Upper lobe of left lung (tissue), 6 donors: ENCODE data around the gene D2HGDH. TPM values are rescaled to one million over a fixed set of nuclear protein-coding genes. Genes with fewer than 3 reads are reported as not detected.
"Not testable (repeated sequence)": the region's sequence is repeated elsewhere in the genome, so short reads cannot be mapped to it uniquely, and the experiment has no call there.

Experiments
- ATAC-seq, 2 donors: fragments of 200-7000 bp; cut with Tn5 transposase; one replicate each; pipeline ENCODE4 v1.9.1; 2022; ENCODE audit warnings: mild to moderate bottlenecking in 2 of 2, moderate library complexity in 2 of 2; ENCODE audit not compliant: low FRiP score in 2 of 2
- DNase-seq, 2 donors: peaks; one replicate each; pipeline ENCODE4 v3.0.0-alpha.2; 2019 to 2020
- H3K27ac ChIP-seq, 4 donors: fragments of 200-600 bp; sonication (generic); one replicate each; pipeline ENCODE4 v1.5.1; 2016 to 2019
- H3K27me3 ChIP-seq, 4 donors: fragments of 200-600 bp; sonication (generic); one replicate each; pipeline ENCODE4 v1.5.1; 2017 to 2019
- H3K36me3 ChIP-seq, 4 donors: fragments of 200-600 bp; sonication (generic); one replicate each; pipeline ENCODE4 v1.5.1; 2016 to 2019
- H3K4me1 ChIP-seq, 4 donors: fragments of 200-600 bp; sonication (generic); one replicate each; pipeline ENCODE4 v1.5.1; 2018 to 2019
- H3K4me3 ChIP-seq, 4 donors: fragments of 200-600 bp; sonication (generic); one replicate each; pipeline ENCODE4 v1.5.1; 2017 to 2019; ENCODE audit warnings: mild to moderate bottlenecking in 2 of 4, moderate library complexity in 1 of 4
- H3K9me3 ChIP-seq, 4 donors: fragments of 200-600 bp; sonication (generic); one replicate each; pipeline ENCODE4 v1.5.1; 2018 to 2019
- EP300 ChIP-seq, 4 donors: sonication (generic); formaldehyde crosslinking; IDR thresholded peaks; one replicate each; pipeline ENCODE4 v1.5.1; 2017; ENCODE audit warnings: antibody characterized with exemption in 4 of 4, control low read depth in 2 of 4
- POLR2A ChIP-seq, 4 donors: fragments of 450-650 bp; IDR thresholded peaks; one replicate each; pipeline ENCODE4 v1.5.1; 2016 to 2017; ENCODE audit warnings: antibody characterized with exemption in 4 of 4, mild to moderate bottlenecking in 2 of 4
- POLR2AphosphoS5 ChIP-seq, 2 donors: sonication (generic); formaldehyde crosslinking; IDR thresholded peaks; one replicate each; pipeline ENCODE4 v1.5.1; 2017; ENCODE audit warnings: antibody characterized with exemption in 2 of 2
- WGBS, 2 donors: methylation state at CpG; one replicate each; pipeline ENCODE4 v1.1.5; 2017 to 2018; 5-methylcytosine and 5-hydroxymethylcytosine counted together
- total RNA-seq, 6 donors: library from RNA; depleted of rRNA in 4 of 6; stranded (reverse); fragments of >200 nt in 4 of 6; gene quantifications; one replicate each; pipeline versions ENCODE4 v1.1.0 to v1.2.1, GENCODE V29; 2016 to 2021
- TF ChIP-seq, protein P1 (sequence below), 6 experiments: fragments of 450-650 bp in 4 of 6; fragments of 200-600 bp in 2 of 6; sonication (generic) in 2 of 6; IDR thresholded peaks; one replicate each; pipeline ENCODE4 v1.5.1; 2016 to 2019; ENCODE audit warnings: antibody characterized with exemption in 6 of 6
- donor health status: DM: no; HTN: no; CAD: no; lungs with moderate emphysema.
- donor health status: DM: no; HTN: yes; CAD: no; lungs with severe emphysema.

D2HGDH gene
- total RNA-seq, 6 donors from 2014 or later, result 12.5 to 155 (median 35.8) TPM

DNA sequence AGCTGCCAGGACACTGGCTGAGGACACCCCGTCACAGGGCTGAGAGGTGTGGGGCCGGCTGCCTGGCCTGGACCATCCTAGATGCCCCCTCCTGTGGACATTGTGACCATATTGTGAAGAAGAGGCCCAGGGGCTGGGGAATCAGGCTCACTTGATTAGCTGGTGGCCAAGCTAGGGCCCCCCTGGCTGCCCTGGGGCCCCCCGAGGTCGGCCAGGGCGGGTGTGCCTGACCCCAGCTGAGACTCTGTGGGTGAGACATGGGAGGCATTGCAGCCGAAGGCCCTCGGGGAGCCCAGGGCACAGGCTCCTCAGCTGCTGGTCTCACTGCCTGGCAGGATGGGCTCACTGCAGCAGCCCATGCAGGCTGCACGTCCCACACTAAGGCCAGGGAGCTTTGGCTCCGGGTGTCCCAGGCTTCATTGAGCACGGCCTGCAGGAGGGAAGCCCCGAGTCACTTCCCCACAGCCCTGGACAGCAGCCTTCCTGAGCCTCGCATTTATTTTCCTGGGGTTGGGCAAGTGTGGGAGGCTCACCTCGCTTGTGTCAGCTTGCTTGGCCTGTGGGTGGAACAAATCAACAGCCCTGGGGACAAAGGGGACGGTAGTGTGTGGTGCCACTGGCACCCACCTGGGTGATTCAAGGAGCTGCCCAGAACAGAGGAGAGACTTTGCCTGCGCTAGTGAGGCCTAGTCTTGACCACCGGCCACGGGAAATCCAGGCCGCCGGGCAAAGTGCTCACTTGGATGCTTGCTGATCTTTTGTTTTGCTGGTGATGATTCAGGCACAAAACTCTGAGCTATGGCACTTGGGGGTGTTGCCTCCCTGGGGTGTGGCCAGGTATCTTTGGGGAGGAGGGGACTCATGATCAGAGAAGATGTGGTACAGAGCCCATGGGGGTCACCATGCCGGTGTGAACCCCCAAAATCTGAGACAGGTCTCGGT lies 43.5 kb downstream of the D2HGDH start:
- WGBS, 2 donors, result 76 to 95% methylated on average over 3 to 21 of the region's 21 CpGs
- Histone ChIP-seq H3K27ac (no peak overlapping the region), H3K9me3 (peaks cover 0 to 6% (median 2%) of the 10 kb centered on the region in 4 donors), H3K4me1 (no peaks in the 10 kb centered on the region), H3K36me3 (no peaks in the 10 kb centered on the region), H3K27me3 (peaks cover 0 to 2% (median 0%) of the 10 kb centered on the region in 4 donors), H3K4me3 (no peak overlapping the region)
- ATAC-seq (no peak), DNase-seq (peak; percentile 17 to 74)
- TF ChIP-seq, protein P1, sequence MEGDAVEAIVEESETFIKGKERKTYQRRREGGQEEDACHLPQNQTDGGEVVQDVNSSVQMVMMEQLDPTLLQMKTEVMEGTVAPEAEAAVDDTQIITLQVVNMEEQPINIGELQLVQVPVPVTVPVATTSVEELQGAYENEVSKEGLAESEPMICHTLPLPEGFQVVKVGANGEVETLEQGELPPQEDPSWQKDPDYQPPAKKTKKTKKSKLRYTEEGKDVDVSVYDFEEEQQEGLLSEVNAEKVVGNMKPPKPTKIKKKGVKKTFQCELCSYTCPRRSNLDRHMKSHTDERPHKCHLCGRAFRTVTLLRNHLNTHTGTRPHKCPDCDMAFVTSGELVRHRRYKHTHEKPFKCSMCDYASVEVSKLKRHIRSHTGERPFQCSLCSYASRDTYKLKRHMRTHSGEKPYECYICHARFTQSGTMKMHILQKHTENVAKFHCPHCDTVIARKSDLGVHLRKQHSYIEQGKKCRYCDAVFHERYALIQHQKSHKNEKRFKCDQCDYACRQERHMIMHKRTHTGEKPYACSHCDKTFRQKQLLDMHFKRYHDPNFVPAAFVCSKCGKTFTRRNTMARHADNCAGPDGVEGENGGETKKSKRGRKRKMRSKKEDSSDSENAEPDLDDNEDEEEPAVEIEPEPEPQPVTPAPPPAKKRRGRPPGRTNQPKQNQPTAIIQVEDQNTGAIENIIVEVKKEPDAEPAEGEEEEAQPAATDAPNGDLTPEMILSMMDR (IDR thresholded peaks at IDR 0.05), result no peak
- TF ChIP-seq EP300 (IDR thresholded peaks at IDR 0.05), result no peak
- TF ChIP-seq POLR2A (IDR thresholded peaks at IDR 0.05), result no peak
- TF ChIP-seq POLR2AphosphoS5 (IDR thresholded peaks at IDR 0.05), result no peak

DNA sequence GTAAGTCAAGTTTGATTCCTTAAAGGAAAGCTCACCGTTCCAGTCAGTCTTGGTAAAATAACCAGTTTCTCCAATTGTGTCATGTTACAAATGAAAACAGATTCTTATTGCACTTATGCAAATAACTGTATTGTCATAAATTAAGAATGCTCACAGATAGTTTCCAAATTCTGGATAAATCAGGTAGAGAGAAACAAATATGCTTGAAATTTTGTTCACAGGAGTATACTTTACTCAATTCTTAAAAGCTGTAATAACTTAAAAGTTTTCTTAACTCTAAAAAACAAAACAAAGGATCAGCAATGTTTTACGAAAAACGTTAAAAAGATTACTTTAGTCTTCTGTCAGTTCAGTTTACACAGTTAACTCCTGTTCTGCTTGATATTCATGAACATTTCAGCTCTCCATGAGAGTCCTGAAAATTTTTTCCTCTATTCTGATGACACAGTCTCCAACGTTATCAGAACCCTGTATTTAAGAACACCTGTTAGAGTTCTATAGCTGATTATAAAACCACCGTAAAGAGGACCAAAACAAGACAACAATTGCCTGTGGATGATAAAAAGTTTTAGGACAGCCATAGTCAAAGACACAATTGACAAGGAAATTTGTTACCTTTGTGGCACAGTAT lies 46.6 kb downstream of the D2HGDH start:
- no peak for DNase-seq
- H3K36me3 ChIP-seq, result no peaks in the 10 kb centered on the region
- no peak overlapping the region for H3K27ac ChIP-seq
- 88 to 91% methylated on average over 5 of the region's 5 CpGs for WGBS, 2 donors
- TF ChIP-seq EP300 (IDR thresholded peaks at IDR 0.05), result no peak
- no peak for TF ChIP-seq POLR2AphosphoS5 (IDR thresholded peaks at IDR 0.05)
- TF ChIP-seq, protein P1 (IDR thresholded peaks at IDR 0.05), result no peak
- TF ChIP-seq POLR2A (IDR thresholded peaks at IDR 0.05), result no peak
- H3K4me3 ChIP-seq, result no peak overlapping the region
- no peaks in the 10 kb centered on the region for H3K4me1 ChIP-seq
- H3K27me3 ChIP-seq, result no peaks in the 10 kb centered on the region
- no peak for ATAC-seq
- H3K9me3 ChIP-seq, result peaks cover 0 to 6% (median 2%) of the 10 kb centered on the region in 4 donors

DNA sequence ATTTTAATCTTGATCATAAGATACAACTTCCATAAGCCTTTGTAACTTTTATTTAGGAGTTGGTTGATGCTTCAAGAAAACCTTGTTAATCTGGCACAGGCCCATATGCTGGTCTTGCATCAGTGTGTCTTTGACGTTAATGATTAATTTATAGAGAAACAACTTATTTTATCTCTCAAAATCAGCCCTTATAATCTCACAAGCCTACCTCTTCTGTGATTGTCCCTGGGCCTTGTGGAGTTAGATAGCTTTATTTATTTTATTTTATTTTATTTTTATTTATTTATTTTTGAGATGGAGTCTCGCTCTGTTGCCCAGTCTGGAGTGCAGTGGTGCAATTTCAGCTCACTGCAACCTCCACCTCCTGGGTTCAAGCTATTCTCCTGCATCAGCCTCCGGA lies 47.6 kb downstream of the D2HGDH start:
- WGBS, 2 donors, result 92 to 95% methylated on average over 3 of the region's 3 CpGs
- not testable (repeated sequence) for DNase-seq, H3K4me1 ChIP-seq, H3K27me3 ChIP-seq, H3K36me3 ChIP-seq, H3K27ac ChIP-seq, ATAC-seq, H3K4me3 ChIP-seq, H3K9me3 ChIP-seq

DNA sequence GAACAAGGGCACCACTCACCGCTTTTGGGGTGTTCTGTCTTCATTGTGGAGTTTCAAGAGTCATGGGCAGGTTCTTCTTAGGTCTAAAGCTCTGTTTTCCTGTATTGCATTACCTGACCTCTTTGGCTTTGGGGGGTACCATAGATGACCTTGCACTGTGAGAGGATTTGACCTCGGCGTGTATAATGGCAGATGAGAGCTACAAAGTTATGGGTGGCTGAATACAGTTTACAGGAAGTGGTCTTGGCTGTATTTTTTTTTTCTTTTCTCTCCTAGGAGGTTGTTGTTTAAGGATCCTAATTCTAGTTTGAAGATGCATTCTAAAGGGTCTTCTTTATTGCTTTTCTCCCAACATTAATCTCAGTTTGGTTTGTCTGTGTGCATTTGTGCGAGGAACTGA lies 53.7 kb downstream of the D2HGDH start:
- H3K27me3 ChIP-seq, result no peaks in the 10 kb centered on the region
- H3K4me3 ChIP-seq, result no peak overlapping the region
- no peaks in the 10 kb centered on the region for H3K4me1 ChIP-seq
- DNase-seq (no peak), ATAC-seq (no peak)
- TF ChIP-seq POLR2A (IDR thresholded peaks at IDR 0.05) (no peak), EP300 (IDR thresholded peaks at IDR 0.05) (no peak), POLR2AphosphoS5 (IDR thresholded peaks at IDR 0.05) (no peak)
- TF ChIP-seq, protein P1 (IDR thresholded peaks at IDR 0.05), result no peak
- H3K9me3 ChIP-seq, result no peaks in the 10 kb centered on the region
- 82 to 84% methylated on average over 4 of the region's 4 CpGs for WGBS, 2 donors
- H3K27ac ChIP-seq, result no peak overlapping the region
- H3K36me3 ChIP-seq, result no peaks in the 10 kb centered on the region

DNA sequence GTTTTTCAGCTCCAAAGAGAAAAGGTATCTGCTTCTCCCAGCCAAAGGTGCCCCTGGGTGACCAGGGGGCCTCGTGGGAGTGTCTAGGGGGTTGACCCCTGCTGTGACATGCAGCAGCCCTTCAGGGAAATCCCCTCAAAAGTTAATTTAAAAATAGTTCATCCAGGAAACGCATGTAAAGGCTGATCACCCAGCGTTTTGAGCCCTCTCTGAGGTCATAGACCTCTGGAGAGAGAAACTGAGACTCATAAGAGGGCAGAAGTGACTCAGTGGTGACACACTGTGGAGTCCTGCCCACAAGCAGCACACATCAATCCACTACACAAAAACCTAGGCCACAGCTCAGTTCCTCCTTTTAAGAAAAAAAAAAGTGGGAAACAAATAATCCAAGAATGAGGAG lies 54.1 kb downstream of the D2HGDH start:
- H3K36me3 ChIP-seq, result no peaks in the 10 kb centered on the region
- 30 to 34% methylated on average over 3 of the region's 3 CpGs for WGBS, 2 donors
- DNase-seq, result no peak
- H3K4me3 ChIP-seq, result no peak overlapping the region
- H3K9me3 ChIP-seq, result no peaks in the 10 kb centered on the region
- no peaks in the 10 kb centered on the region for H3K4me1 ChIP-seq
- TF ChIP-seq POLR2AphosphoS5 (IDR thresholded peaks at IDR 0.05), result no peak
- no peaks in the 10 kb centered on the region for H3K27me3 ChIP-seq
- H3K27ac ChIP-seq, result no peak overlapping the region
- ATAC-seq, result no peak

DNA sequence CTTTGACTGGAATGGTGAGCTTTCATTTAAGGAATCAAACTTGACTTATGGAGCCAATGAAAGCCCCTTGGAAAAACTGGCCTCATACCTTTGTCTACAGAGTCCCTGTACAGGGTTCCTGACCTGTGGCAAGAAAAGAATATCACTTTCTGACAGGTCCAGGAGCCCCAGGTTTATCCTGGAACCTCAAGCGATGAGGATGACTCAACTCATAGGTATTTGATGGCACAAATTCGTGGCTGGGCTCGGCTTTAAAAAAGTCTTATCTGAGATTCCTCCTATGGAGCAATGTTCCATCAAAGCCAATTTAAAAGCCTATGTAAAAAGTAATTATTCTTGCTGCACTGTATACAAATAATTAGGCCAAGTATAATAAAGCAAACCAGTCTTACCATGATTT lies 57.0 kb downstream of the D2HGDH start:
- H3K4me1 ChIP-seq, H3K9me3 ChIP-seq, H3K27ac ChIP-seq, H3K36me3 ChIP-seq, H3K4me3 ChIP-seq, H3K27me3 ChIP-seq, ATAC-seq, DNase-seq: not testable (repeated sequence)
- whole genome bisulfite sequencing, 2 donors, result 85 to 94% methylated on average over 3 of the region's 3 CpGs
